NK-92 treated with Interleukin-12 subunit alpha and Interleukin-12 subunit beta, amount 100 ng/mL, for 24 hours (cell line): Measurements from ENCODE around the gene HES2.
"Not testable (repeated sequence)": the region's sequence is repeated elsewhere in the genome, so short reads cannot be mapped to it uniquely, and the experiment has no call there.

Experiments used
- DNase-seq: peaks from one replicate; lab custom pipeline; 2025; lab: John Stamatoyannopoulos, UW

HES2 gene

DNA sequence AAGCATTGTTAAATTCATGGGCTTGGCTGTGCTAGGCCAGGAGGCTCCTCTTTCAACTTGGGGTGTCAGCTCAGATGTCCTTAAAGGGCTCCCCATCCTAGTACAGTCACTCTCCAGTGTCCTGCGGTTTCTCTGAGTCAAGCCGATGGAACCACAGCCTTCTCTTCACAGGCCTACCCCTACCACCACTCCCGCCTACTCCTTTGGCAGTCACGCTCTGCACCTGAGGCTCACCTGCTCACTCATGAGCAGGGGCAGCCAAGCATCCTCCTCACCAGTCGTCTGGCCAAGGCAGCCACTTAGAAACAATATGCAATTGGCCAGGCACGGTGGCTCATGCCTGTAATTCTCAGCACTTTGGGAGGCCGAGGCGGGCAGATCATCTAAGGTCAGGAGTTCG lies 29.7 kb downstream of the HES2 start:
- DNase-seq: no peak

GRCh38 chr1:6386371-6386949 lies 33.3 kb downstream of the HES2 start:
- DNase-seq: no peak

- DNase-seq: no peak
Observed at GRCh38 chr1:6385488-6386191, 34.1 kb downstream of the HES2 start.

DNA sequence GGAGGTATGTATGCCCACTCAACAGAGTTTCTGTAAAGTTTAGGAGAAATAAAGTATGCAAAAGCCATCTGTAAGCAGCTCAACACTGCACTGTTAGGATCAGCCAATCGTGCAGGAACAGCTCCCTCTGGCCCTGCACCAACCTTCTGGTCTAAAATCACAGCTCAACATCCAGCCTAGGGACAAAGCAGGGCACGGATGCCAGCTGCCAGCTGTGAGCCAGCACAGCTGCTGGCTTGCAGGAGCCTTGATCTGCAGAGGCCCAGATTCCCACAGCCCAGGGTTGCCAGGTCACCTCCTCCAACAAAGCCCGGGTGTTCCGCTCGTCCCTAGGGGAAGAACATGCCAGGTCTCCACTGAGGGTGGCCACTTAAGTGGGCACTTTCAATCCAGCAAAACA lies 34.8 kb downstream of the HES2 start:
- DNase-seq: no peak

- DNase-seq: no peak
Observed at GRCh38 chr1:6384135-6384534, 35.6 kb downstream of the HES2 start.

DNA sequence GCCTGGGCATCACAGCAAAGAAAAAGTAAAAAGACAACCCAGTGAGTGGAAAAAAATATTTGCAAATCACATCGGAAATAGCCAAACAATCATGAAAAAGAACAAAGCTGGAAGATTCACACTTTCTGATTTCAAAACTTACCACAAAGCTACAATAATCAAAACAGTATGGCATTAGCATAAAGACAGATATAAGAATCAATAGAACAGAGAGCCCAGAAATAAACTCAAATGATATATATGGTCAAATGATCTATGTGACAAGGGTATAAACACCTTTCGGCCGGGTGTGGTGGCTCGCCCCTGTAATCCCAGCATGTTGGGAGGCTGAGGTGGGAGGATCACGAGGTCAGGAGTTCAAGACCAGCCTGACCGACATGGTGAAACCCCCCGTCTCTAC lies 39.7 kb downstream of the HES2 start:
- no peak for DNase-seq

DNA sequence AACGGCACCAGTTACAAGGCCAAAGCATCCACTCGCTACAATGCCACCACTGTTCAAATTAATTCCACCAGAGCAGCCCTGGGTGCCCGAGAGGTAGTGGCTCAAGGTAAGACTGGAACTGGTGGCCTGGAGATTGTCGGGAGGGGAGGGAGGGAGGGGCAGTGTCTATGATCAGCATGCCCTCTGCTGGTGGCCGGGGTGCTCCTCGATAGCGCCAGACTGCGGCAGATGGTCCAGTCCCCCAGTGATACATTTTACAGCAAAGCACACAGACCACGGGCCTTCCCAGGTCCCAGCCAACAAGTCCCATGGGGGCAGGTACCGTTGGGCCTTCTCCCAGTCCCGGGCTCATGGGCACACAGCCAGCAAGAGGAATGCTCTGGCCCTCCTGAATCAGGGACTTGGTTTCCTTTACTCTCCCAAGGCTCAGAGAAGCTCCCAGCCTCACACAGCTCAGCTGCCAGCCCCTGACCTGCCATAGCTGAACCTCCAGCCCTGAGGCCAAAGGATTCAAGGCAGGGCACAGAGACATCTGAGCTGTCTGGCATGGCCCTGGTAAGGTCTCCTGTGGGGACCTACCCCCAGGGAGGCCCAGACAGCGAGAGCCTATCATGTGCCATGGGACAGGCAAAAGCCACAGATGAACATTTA lies 41.5 kb downstream of the HES2 start:
- no peak for DNase-seq

DNA sequence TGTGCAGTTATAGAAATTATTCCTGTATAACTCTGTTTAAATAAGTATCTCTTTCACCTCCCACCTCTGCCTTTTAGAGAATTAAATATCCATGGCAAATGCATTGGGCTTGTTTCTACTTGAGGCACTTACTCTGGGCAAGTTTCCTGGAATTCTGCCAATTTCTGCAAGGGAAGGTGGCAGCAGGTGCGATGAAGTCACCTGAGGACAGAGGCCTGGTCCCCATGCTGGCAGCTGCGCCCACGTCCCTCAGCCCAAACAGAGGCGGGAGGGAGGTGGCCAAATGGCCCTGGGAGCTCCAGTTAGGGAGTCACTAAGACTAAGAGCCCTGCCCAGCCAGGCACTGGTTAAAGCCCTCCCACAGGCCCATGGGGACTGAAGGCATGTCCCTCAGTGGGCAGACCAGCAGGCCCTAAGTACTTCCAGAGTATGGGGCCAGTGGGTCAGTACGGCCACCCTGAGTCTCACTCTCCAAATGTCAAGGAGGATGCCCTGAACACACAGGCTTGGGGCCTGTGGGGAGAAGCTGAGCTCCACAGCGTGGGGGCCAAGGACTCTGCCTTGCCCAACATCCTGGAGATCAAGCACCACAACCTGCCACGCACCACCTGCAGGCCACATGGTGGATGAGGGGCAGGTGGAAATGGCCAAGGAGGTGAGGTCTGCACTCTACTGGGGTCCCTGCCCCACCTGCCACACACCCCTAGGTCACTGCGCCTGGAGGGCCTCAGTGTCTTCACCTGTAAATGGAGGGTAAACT lies 45.6 kb downstream of the HES2 start:
- DNase-seq: no peak

DNA sequence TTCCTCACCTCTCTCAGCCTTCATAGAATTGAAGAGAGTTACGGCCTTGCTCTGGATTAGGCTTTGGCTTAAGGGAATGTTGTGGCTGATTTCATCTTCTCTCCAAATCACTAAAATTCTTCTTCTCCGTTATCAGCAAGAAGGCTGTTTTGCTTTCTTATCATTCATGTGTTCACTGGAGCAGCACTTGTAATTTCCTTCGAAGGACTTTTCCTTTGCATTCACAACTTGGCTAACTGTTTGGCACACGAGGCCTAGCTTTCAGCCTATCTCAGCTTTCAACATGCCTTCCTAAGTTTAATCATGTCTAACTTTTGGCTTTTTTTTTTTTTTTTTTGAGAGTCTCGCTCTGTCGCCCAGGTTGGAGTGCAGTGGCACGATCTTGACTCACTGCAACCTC lies 47.5 kb downstream of the HES2 start:
- not testable (repeated sequence) for DNase-seq

DNA sequence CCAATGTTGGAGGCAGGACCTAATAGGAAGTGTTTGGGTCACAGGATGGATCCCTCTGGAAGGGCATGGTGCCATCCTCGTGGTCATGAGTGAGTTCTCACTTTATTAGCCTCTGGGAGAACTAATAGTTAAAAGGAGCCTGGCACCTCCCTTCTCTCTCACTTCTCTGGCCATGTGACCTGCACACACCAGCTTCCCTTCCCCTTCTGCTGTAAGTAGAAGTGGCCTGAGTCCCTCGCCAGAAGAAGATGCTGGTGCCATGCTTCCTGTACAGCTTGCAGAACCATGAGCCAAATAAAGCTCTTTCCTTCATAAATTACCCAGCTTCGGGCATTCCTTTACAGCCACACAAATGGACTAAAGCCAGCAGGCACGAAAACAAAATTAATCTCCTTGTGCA lies 49.7 kb downstream of the HES2 start:
- DNase-seq: no peak

GRCh38 chr1:6367381-6368012 lies 52.2 kb downstream of the HES2 start:
- DNase-seq: no peak

DNA sequence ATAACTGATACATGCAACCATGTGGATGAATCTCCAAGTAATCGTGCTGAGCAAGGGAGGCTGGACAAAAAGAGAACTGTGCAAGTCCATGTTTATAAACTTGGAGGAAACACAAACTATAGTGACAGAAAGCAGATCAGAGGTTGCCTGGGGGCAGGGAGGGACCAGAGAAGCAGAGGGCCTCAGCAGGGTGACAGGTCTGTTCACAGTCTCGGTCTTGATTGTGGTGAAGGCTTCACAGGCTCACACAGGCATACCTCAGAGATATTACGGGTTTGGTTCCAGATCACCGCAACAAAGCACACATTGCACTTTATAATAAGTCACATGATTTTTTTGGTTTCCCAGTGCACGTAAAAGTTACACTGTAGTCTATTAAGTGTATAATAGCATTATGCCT lies 54.7 kb downstream of the HES2 start:
- no peak for DNase-seq

- not testable (repeated sequence) for DNase-seq
Observed at GRCh38 chr1:6363085-6363884, 56.4 kb downstream of the HES2 start.
